Activated B cell treated with CpG ODN at 0.5 μM for 24 hours (primary cell): ENCODE data around the gene ZNF750. TPM values are rescaled to one million over a fixed set of nuclear protein-coding genes. Genes with fewer than 3 reads are reported as not detected.

Source experiments
- ATAC-seq: fragments of 200-7000 bp; cut with Tn5 transposase; one replicate; pipeline ENCODE4 v1.10.0; 2021; ENCODE audit warnings: low read depth, mild to moderate bottlenecking, moderate library complexity
- CTCF ChIA-PET: fragments of 350-600 bp; sonication (Branson Sonifier 250); formaldehyde crosslinking; loops from one replicate; lab custom pipeline; 2021; ENCODE audit warnings: antibody characterized with exemption; lab: Charles Lee
- POLR2A ChIA-PET: fragments of 350-600 bp; sonication (Branson Sonifier 250); formaldehyde crosslinking; loops from one replicate; lab custom pipeline; 2021; ENCODE audit warnings: antibody characterized with exemption; lab: Charles Lee
- DNase-seq: peaks from one replicate; pipeline ENCODE4 v3.0.0; 2022
- H3K27ac Mint-ChIP-seq: one replicate; pipeline ENCODE4 v1.8.0; 2020; ENCODE audit warnings: mixed read lengths
- H3K27me3 Mint-ChIP-seq: one replicate; pipeline ENCODE4 v1.8.0; 2021; ENCODE audit warnings: mixed read lengths
- H3K36me3 Mint-ChIP-seq: one replicate; pipeline ENCODE4 v1.8.0; 2021; ENCODE audit warnings: low read depth, mixed read lengths
- H3K4me1 Mint-ChIP-seq: one replicate; pipeline ENCODE4 v1.8.0; 2021; ENCODE audit warnings: mixed read lengths
- H3K4me3 Mint-ChIP-seq: one replicate; pipeline ENCODE4 v1.8.0; 2020; ENCODE audit warnings: mild to moderate bottlenecking, mixed read lengths
- H3K9me3 Mint-ChIP-seq: one replicate; pipeline ENCODE4 v1.8.0; 2020; ENCODE audit warnings: mixed read lengths
- CTCF ChIP-seq: fragments of 200-600 bp; IDR thresholded peaks from one replicate; pipeline ENCODE4 v1.8.0; 2022; ENCODE audit warnings: antibody characterized with exemption, mild to moderate bottlenecking
- intact Hi-C: fragments of 100-400 bp; cut with micrococcal nuclease; formaldehyde crosslinking; loops from one replicate; pipeline ENCODE4 v1.15.1; 2024
- total RNA-seq: library from RNA; stranded (reverse); gene quantifications from 2 replicates; pipeline ENCODE4 v1.2.3, GENCODE V29; 2022

ZNF750 gene
- total RNA-seq, 1 donor from 2014 or later = not detected

- ChIA-PET CTCF (interaction anchor here (0.6 to 4.3 kb wide), 33 partner anchors 11 to 425 kb away, joined by 3 to 49 read pairs (median 3); no protein-coding TSS in a partner anchor), POLR2A (interaction anchor here (0.7 to 1.0 kb wide), 4 partner anchors 82 to 418 kb away, joined by 3 to 6 read pairs (median 4); no protein-coding TSS in a partner anchor)
These were observed 57.9 kb downstream of the ZNF750 start for GRCh38 chr17:82781894-82782274.

GRCh38 chr17:82780971-82781893, 58.6 kb downstream of the ZNF750 start:
- Mint-ChIP-seq H3K9me3 (no peaks in the 10 kb centered on the region), H3K4me1 (peaks cover 17% of the 10 kb centered on the region), H3K27ac (no peak overlapping the region), H3K4me3 (no peak overlapping the region), H3K36me3 (peaks cover 28% of the 10 kb centered on the region), H3K27me3 (no peaks in the 10 kb centered on the region)
- ChIA-PET POLR2A (interaction anchor here (0.6 to 1.0 kb wide), 5 partner anchors 82 to 419 kb away, joined by 3 to 6 read pairs (median 4); no protein-coding TSS in a partner anchor), CTCF (interaction anchor here (0.7 to 4.3 kb wide), 24 partner anchors 18 to 425 kb away, joined by 3 to 49 read pairs (median 4); no protein-coding TSS in a partner anchor)
- ATAC-seq (no peak), DNase-seq (no peak)
- intact Hi-C loops = loop anchor here (1.0 to 10.0 kb wide), 2 partner anchors 90 to 274 kb away; no protein-coding TSS in a partner anchor
- no peak for TF ChIP-seq CTCF

More at GRCh38 chr17:82781894-82782274, 57.9 kb downstream of the ZNF750 start:
- peak; percentile 87 for TF ChIP-seq CTCF
- H3K4me1 Mint-ChIP-seq = peaks cover 11% of the 10 kb centered on the region
- peaks cover 28% of the 10 kb centered on the region for H3K36me3 Mint-ChIP-seq
- H3K27me3 Mint-ChIP-seq = no peaks in the 10 kb centered on the region
- H3K27ac Mint-ChIP-seq = no peak overlapping the region
- no peaks in the 10 kb centered on the region for H3K9me3 Mint-ChIP-seq
- ATAC-seq (peak; percentile 100), DNase-seq (peak; percentile 85)
- no peak overlapping the region for H3K4me3 Mint-ChIP-seq
- intact Hi-C loops = loop anchor here (1.0 to 10.0 kb wide), 4 partner anchors 89 to 273 kb away; no protein-coding TSS in a partner anchor

GRCh38 chr17:82780195-82780594, 59.6 kb downstream of the ZNF750 start:
- ChIA-PET CTCF (interaction anchor here (3.2 to 4.3 kb wide), 2 partner anchors 136 to 422 kb away, joined by 40 to 49 read pairs; no protein-coding TSS in a partner anchor), POLR2A (interaction anchor here (0.7 kb wide), 1 partner anchor 374 kb away, joined by 5 read pairs; no protein-coding TSS in a partner anchor)
- no peak for DNase-seq
- intact Hi-C loops = loop anchor here (10.0 kb wide), 1 partner anchor 275 kb away; no protein-coding TSS in a partner anchor
- no peak for ATAC-seq
- H3K27me3 Mint-ChIP-seq = no peaks in the 10 kb centered on the region
- no peaks in the 10 kb centered on the region for H3K9me3 Mint-ChIP-seq
- no peak for TF ChIP-seq CTCF
- H3K4me3 Mint-ChIP-seq = no peak overlapping the region
- H3K36me3 Mint-ChIP-seq = peaks cover 26% of the 10 kb centered on the region
- no peak overlapping the region for H3K27ac Mint-ChIP-seq
- peaks cover 25% of the 10 kb centered on the region for H3K4me1 Mint-ChIP-seq

GRCh38 chr17:82779541-82779940, 60.3 kb downstream of the ZNF750 start:
- Mint-ChIP-seq H3K9me3 (no peaks in the 10 kb centered on the region), H3K4me1 (peaks cover 32% of the 10 kb centered on the region), H3K27ac (no peak overlapping the region), H3K36me3 (peaks cover 26% of the 10 kb centered on the region), H3K4me3 (no peak overlapping the region), H3K27me3 (no peaks in the 10 kb centered on the region)
- intact Hi-C loops = loop anchor here (5.0 kb wide), 1 partner anchor 427 kb away; no protein-coding TSS in a partner anchor
- POLR2A ChIA-PET = no interaction called here
- CTCF ChIA-PET = interaction anchor here (3.2 to 4.3 kb wide), 2 partner anchors 136 to 422 kb away, joined by 40 to 49 read pairs; no protein-coding TSS in a partner anchor
- no peak for TF ChIP-seq CTCF
- no peak for ATAC-seq
- DNase-seq = no peak

Other genes starting within 250 kb of the ZNF750 start
- gene WDR45B, start 191.6 kb downstream of the ZNF750 start, total RNA-seq = 48.3 and 51.2 TPM in 2 replicates
- 2.0 and 2.6 TPM in 2 replicates for gene RAB40B, start 141.3 kb downstream of the ZNF750 start, total RNA-seq
- gene FN3KRP, start 123.3 kb downstream of the ZNF750 start, total RNA-seq = 26.7 and 28.5 TPM in 2 replicates
- 0.44 and 0.98 TPM in 2 replicates for gene FN3K, start 104.4 kb downstream of the ZNF750 start, total RNA-seq
- 49.9 and 50.9 TPM in 2 replicates for gene TBCD, start 88.0 kb downstream of the ZNF750 start, total RNA-seq
- 10.7 and 11.7 TPM in 2 replicates for gene METRNL, start 239.6 kb upstream of the ZNF750 start, total RNA-seq